Stimulated activated CD8-positive, alpha-beta memory T cell treated with anti-CD3 and anti-CD28 coated beads, Interleukin-4, amount 100 ng/mL, for 48 hours (primary cell): ENCODE measurements around the gene RSPO1.

ENCODE experiments used
- DNase-seq: peaks from one replicate; pipeline ENCODE4 v3.0.0-alpha.2; 2020

The RSPO1 gene

DNA sequence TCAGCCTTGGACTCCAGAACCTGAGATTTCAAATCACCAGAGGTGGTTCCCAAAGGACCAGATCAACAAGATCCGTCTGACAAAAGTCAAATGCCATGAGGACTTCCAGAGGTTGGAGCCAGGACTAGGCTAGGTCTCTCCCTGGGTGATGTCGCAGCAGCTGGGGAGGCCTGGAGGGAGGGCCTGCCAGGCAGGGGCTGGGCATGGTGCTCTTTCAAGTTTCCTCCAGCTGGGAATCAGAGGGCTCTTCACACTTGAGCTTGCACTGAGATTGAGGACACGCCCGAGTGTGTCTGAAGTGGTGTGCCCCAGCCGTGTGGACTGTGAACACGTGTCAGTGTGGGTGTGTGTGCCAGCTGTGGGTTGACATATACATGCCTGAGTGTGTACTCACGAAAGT is 21.3 kb upstream of the RSPO1 start:
- no peak for DNase-seq

DNA sequence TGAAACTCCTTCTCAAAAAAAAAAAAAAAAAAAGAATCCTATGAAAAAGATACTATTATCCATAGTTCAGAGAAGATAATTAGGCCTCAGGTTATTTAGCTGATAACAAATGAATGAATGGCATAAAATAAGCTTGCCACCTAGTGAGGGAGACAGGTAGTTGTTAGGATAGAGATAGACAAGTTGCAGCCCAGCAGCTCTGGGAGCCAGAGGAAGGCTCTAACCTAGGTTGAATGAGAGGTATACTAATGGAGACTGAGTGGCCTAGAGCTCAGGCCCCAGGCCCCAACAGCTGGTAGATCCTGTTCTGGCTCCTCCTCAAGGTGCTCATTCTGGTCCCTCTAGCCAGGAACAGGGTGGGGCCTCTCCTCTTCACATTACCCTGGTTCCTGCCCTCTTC is 20.6 kb upstream of the RSPO1 start:
- DNase-seq = no peak

DNA sequence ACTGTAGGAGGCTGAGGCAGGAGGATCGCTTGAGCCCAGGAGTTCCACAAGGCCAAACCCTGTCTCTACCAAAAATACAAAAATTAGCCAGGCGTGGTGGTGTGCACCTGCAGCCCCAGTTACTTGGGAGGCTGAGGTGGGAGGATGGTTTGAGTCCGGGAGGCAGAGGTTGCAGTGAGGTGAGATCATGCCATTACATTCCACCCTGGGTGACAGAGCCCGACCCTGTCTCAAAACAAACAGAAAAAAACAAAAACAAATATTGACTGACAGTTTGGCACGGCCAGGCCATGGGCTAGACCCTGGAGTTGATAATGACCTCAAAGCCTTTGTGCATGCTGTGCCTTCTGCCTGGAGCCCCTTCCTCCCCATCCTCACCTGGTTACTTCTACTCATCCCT is 19.2 kb upstream of the RSPO1 start:
- no peak for DNase-seq

DNA sequence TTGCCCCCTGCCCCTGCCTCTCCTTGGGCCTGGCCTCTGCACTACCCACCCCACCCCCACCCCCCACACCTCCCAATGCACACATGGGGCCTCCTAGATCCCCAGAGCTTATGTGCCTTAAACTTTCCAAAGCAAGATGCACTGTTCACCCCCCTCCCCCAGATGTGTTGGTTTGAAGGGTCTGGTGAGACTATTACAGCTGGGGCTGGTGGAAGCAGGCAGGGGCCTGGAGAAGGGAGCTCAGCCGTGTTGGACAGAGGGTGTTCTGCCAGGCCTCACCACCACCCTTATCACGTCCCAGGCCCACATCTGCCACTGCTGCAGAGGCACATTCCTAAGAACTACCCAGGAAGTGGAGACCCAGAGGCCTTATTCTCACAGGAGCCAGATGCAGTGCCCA is 18.3 kb upstream of the RSPO1 start:
- no peak for DNase-seq

DNA sequence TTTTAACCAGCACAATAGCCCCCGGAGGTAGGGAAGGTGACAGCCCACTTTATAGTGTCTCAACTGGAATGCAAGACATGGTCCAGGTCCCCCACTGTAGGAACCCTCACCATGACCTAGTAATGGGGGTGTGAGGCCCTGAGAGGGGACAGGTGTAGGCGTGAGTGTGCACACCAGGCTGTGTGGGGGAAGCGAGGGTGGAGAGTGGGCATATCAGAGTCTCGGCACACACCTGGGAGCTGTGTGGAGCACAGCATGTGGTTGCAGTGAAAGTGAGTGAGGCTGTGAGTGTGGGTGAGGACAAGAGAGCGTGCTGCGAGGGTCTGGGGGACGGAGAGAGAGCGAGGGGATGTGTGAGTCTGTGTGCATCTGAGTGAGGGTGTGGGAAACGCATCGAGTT is 17.1 kb upstream of the RSPO1 start:
- DNase-seq = no peak

DNA sequence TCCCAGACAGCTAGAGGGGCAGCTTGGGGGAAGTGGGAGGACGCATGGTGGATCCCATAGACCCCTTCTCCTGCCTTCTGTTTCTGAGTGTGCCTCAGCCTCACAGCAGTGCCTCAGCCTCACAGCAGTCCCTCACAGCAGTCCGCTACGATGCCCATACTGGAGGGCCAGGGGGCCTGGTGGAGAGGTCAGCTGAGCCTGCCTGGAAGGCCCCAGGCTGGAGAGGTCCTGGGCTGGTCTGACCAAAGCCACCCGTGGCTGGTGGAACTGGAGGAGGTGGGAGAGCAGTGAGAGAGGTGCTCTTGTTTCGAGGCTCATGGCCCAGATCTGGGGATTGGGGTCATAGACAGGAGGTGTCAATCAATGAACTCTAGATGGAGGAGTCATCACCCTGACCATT is 16.0 kb upstream of the RSPO1 start:
- DNase-seq = no peak

DNA sequence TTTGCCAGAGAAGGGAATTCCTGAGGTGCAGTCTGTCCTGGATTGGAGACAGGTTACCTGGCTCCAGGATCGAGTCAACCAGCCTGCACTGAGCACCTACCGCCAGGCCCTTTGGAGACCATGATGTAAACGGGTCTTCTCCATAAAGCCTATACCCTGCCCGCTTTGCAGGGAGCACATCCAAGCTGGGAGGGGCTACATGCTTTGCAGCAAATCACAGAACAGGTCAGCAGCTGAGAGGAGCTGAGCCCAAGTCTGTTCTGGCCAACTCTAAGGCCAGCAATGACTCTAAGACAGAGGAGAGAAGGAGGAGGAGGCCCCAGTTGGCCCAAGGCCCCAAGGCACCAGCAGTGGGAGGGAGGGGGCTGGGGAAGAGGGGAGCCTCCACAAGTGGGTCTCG is 15.5 kb upstream of the RSPO1 start:
- no peak for DNase-seq

DNA sequence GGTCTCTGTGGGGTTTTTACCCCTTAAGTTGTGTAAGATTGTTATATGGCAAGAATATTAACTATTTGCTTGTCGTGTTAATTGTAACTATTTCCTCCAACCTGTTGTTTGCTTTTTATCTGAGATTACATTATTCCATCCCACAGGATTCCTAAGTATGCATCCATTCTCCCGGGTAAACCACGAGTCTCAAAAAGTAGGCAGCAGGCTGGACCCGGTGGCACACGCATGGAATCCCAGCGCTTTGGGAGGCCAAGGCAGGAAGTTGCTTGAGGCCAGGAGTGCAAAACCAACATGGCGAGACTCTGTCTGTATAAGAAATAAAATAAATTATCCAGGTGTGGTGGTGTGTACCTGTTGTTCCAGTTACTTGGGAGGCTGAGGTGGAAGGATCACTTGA is 12.6 kb upstream of the RSPO1 start:
- DNase-seq = no peak

DNA sequence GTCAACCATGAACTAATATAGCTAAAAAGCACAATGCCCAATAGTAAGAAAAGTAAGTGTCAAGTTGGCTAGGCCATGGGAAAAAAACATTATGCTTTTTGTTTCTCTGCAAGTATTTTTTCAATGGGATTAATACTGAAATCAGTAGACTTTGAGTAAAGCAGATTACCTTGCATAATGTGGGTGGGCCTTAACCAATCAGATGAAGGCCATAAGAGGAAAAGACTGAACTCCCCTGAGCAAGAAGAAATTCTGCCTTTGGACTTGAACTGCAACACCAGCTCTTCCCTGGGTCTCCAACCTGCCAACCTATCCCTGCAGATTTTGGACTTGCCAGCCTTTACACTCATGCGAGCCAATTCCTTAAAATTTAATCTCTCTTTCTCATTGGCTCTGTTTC is 6.4 kb upstream of the RSPO1 start:
- DNase-seq = no peak

DNA sequence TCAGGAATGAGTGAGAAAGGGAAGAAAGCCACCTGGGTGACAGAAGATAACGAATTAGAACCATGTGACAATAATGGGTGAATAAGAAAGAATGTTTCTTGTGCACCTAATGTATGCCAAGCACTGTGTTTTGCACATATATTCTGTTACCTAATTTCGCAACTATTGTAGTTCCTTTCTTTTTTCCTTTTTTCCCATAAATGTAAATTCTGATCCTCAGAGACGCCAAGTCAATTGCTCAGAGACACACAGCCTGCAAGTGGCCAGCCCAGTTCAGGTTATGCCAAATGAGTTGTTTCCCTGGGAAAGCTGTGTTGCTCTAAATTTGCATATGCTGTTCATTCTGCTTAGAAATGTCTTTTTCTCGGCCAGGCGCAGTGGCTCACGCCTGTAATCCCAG is 1.7 kb upstream of the RSPO1 start:
- no peak for DNase-seq

DNA sequence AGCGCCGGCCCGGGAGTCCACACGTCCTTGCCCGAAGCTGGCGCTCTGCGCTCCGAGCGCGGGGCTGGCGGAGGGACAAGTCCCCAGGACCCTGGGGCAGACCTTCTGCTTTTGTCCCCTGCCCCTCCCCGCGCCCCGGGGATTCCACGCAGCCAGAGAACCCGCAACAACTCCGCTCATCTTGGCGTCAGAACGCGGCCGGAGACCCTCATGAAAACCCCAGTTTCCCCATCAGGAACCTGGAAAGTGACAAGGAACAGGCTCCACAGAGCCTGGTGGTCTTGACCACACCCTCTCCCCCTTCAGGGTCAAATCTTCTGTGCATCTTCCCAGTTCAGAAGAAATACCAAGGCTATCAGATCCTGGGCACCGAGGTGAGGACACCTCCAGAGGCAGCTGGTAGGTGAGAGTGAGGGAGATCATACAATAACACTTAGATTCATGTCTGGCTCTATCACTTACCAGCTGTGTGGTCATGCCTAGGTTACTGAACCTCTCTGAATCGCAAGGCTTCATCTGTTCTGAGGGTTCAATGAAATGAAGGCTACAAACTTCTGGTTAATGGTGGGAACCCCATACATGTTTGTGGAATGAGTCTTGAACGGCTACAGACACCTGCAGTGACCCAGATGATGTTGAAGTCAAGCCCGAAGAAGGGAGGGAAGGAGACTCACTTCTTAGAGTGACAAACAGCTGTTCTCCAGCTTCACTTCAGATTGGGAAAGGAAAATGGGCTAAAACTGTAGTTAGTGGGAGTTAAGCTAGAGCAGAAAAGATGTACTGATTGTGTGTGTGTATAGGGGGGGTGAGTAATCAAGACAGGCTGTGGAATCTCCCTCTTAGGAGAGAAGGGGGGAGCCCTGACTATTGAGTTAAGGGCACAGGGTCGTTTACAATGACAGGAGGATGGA is 555 bp upstream of the RSPO1 start:
- no peak for DNase-seq

DNA sequence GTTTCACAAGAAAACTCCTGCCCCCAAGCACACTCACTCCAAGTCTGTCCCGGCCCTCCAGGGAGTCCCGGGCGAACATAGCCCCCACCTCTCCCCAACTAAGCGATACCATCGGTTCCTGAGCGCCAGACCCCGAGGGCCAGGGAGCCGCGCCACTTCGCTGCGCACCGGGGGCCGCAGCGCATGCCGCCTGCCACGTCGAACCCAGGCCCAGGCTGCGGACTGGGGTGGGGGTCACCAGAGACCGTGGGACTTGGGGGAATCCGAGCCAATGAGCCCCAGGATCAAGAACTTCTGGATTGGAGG is 801 bp downstream of the RSPO1 start:
- DNase-seq = no peak

DNA sequence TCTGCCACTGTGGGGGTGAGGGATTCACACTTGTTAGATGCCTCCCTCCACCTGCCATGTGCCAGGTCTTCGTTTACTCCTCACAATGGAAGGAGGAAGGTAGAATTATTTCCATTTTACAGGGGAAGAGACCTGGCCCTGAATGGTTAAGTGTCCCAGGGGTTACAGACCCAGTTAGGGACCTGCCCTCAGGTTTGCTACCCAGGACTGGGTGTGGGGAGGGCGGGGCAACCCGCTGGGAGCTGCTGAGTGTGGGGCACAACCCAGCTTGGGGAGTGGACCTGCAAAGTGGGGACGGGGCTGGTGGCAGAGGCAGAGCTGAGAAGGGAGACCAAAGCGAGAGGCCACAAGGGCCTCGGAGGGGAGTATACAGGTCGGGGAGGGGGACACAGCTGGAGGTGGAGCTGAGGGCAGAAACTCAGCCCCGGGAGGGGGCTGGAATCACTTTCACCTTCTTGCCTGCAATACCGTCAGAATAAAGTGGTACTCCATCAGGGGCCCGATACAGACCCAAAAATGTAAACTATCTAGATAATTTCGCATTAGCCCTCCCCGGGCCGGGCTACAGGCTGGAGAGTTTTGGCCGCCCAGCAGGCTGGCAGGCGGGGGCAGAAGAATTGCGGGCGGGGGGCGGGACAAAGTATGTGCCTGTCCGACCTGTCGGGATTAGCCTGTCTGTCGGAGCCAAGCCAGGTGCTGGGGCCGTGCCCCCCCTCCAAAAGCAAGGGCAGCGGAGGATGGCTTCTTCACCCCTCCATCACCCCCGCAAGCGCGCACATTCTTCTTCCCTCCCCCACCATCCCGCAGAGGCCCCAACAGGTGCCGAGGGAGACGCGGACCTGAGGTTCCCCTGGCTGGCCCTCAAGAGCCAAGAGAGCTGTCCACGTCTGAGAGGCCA is 1.4 kb downstream of the RSPO1 start:
- DNase-seq = no peak

DNA sequence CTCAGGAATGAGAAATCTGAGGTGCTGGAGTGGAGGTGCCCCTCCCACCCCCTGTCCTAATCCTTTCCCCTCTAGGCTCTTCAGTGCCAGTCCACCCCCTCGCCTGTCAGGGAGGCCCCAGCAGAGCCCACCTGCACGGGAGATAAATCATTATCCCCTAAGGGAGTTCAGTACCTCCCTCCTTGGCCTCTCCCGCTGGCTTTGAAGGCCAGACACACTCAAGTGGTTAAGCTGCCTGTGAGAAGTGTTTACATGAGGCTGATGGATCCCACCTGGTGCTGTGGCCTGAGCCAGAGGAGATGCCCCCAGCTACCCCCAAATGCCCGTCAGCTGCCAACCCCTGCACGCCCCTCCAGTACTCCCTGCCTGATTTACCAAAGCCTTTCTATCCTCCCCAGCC is 3.7 kb downstream of the RSPO1 start:
- DNase-seq = no peak

DNA sequence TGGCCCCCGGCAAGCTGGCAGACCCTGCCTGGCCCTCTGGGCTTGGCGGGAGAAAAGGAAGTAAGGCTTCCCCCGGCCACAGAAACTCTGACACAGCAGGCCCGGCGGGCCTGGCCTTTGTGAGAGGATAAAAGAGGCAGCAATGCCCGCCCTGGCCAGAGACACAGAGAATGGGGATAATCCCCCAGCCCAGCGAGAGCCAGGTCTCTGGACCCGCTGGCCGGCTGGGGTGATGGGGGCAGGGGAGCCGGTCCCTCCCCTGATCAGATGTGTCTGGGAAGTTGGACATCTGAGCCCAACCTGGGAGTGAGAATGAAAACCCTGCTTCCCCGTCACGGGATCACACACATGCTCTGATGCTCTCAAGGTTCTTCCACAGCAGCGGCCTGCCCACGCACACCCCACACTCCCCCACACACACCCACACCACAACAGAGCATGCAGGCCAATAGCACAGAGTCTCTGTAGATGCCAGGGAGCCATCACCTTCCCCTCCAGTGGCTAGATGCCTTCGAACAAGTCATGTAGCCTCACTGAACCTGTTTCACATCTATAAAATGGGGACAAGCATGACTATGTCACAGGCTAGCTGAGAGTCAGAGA is 4.2 kb downstream of the RSPO1 start:
- no peak for DNase-seq

DNA sequence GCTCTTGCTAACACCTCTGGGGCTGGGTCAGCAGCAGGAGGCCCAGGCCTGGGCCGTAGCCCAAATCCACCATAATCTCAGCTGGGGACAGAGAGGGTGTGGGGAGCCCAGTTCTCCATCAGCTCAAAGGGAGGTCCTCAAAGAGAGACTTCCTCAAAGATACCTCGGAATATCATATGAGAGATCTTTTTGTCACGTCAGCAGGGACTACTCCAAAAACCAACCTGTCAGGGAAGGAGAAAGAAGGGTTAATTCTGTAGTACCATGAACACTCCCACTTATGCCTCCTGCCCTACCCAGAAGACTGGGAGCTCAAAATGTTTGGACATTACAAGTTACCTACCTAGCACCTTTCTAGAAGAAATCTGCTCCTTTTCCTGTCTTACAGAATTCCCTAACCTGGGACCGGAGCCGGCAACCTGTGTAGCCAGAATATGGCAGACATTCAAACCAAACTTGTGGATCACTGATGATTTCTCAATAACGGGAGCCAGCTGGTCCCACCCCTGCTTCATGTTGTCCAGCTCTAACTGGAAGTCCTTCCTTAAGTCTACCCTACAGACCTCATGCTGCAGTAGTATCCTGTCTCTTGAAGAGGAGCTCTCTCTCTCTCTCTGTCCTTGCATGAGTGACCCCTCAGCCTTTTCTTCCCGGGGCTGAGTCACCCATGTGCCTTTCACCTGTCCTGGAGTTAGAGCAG is 4.8 kb downstream of the RSPO1 start:
- DNase-seq = no peak

DNA sequence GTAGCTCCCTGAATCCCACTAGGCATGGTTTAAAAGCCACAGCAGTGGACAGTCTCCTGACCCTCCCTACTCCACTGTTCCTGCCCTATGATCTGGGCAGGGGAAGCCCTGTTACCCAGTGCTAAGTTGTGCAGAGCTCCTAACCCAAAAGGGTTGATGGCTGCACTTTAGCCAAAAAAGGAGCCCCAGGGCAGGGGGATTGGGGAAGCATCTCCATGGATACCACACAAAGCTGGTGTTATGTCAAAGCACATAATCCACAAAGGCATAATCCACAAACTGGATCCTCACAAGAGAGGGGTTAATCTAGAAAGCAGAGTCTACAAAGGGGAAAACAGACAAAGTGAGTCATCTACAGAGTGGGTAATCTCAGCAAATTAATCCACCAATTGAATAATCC is 5.7 kb downstream of the RSPO1 start:
- DNase-seq = no peak

DNA sequence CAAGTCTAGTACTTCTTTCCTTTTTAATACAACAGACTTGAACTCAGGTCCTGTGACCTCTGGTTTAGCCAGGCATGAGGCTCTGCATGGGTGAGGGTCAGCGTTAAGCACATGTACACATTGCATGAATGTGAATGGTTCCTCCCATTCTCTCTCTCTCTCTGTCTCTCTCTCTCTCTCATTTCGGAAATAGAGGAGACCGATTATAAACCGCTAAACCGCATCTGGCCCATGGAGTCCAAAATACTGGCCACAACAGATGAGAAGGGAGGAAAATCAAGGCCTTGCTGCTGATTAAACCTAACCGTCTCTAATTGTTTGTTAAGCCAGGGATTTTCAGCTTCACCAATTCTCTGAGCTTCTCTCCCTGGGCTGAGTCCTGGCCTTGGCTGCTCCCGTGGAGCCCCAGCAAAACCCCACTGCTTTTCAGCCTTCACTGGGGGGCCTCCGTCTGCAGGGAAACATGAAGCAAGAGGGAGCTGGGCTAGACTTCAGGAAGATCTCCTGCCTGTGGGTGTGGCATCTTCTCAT is 6.6 kb downstream of the RSPO1 start:
- DNase-seq = no peak

DNA sequence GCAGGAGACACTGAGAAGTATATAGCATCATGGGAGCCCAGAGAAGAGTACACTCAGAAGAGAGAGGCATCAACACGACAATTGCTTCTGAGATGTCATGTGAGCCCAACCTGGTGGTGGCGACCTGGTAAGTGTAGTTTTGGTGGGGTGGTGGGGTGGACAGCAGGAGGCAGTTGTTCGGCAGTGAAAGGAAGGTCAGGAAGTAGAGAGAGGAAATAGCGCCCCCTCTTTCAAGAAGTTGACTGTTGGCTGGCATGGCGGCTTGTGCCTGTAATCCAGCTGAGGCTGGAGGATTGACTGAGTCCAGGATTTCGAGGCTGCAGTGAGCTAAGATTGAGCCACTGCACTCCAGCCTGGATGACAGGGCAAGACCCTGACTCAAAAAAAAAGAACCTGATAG is 12.6 kb downstream of the RSPO1 start:
- no peak for DNase-seq

DNA sequence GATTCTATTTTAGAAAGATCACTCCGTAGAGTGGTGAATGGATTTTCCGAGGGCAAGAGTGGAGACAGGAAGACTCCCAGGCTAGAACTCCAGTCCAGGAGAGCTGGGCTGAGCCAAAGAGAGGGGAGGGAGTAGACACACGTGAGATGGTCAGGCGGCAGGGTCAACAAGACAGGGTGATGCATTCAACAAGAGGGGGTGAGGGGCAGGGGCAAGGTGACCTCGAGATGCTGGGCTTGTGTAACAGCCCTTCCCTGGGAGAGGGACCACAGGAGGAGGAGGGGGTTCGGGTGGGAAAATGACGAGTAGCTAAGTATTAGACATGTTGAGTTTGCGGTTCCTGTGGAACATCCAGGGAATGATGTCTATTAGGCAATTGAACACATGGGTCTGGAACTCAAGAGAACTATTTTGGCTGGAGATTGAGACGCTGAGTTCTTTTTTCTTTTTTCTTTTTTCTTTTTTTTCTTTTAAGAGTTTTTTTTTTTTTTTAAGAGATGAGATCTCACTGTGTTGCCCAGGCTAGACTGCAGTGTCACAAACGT is 13.3 kb downstream of the RSPO1 start:
- DNase-seq = no peak

DNA sequence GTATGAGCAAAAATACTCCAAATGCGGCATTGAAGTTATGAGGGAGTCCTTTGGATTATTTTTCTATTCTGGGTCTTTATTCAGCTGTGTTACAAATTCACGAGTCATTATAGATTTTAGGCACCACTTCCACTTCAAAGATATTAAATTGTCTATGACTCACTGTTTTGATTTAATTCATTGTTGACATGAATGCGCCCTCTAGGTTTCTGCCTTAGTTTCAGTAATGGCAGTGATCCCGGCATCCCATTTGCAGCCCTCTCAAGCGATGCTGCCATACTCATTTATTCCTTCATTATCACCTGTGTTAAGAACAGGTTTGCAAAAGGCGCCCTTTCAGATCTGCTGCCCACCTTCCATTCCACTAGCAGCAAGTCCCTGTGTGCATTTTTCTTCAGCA is 14.0 kb downstream of the RSPO1 start:
- DNase-seq = no peak

DNA sequence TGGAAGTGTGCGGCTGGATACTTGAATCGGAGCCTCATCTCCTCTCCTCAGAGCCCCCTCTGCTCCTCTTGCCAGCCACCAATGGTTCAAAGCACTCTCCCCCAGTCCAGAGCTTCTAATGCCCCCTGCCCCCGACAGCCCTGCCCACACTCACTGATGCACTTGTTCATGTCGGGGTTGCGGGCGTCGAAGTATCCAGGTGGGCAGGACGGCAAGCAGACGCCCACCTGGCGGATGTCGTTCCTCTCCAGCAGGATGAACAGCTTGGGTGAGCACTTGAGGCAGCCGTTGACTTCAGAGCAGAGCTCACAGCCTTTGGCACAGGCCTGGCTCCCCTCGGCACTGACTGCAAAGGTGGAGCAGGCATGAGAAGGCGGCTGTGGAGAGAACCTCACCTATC is 18.4 kb downstream of the RSPO1 start:
- no peak for DNase-seq

DNA sequence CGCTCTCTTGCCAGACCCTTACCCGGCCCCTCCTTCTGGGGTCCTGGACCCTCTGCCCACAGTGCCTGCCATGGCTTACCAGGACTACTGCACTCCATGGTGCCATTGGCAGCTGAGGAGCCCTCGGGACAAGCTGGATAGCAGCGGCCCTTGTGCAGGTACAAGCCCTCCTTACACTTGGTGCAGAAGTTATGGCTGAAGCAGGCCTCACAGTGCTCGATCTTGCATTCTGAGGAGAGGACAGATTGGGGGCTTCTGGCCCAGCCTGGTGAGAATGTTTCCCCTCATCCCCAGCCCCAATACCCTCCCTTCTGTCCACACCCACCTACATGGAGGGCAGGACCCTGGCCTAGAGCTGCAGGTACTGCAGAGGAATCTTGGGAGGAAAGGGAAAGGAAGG is 20.6 kb downstream of the RSPO1 start:
- DNase-seq = no peak
